Testis (tissue), 3 donors: ENCODE measurements around the gene MEGF10. TPM values are rescaled to one million over a fixed set of nuclear protein-coding genes. Genes with fewer than 3 reads are reported as not detected.

ENCODE experiments used
- DNase-seq: peaks from one replicate; pipeline ENCODE4 v3.0.0-alpha.2; 2019
- H3K27ac ChIP-seq, 2 donors: fragments of 200-600 bp; sonication (generic); one replicate each; pipeline ENCODE4 v1.5.1; 2019
- H3K27me3 ChIP-seq: fragments of 200-600 bp; sonication (generic); one replicate; pipeline ENCODE4 v1.5.1; 2019
- H3K36me3 ChIP-seq: fragments of 200-600 bp; sonication (generic); one replicate; pipeline ENCODE4 v1.5.1; 2017; ENCODE audit warnings: low read depth; ENCODE audit errors: missing control alignments
- H3K4me1 ChIP-seq: fragments of 200-600 bp; sonication (generic); one replicate; pipeline ENCODE4 v1.5.1; 2019
- H3K4me3 ChIP-seq, 2 donors: fragments of 200-600 bp; sonication (generic); one replicate each; pipeline ENCODE4 v1.5.1; 2017 to 2019
- H3K9me3 ChIP-seq: fragments of 200-600 bp; sonication (generic); one replicate; pipeline ENCODE4 v1.5.1; 2017
- CTCF ChIP-seq, 3 experiments: fragments of 450-650 bp in 2 of 3; fragments of 200-600 bp in 1 of 3; sonication (generic) in 1 of 3; IDR thresholded peaks; one replicate each; pipeline ENCODE4 v1.5.1; 2016 to 2019; ENCODE audit warnings: antibody characterized with exemption in 3 of 3, mild to moderate bottlenecking in 2 of 3, moderate library complexity in 1 of 3
- POLR2A ChIP-seq: fragments of 450-650 bp; IDR thresholded peaks from one replicate; pipeline ENCODE4 v1.6.1; 2017; ENCODE audit warnings: antibody characterized with exemption, mild to moderate bottlenecking, moderate library complexity
- WGBS, 2 donors: methylation state at CpG; one replicate each; pipeline ENCODE4 v1.1.5; 2018; 5-methylcytosine and 5-hydroxymethylcytosine counted together
- intact Hi-C: fragments of 100-400 bp; cut with DNase I; formaldehyde crosslinking; loops from one replicate; pipeline ENCODE4 v1.15.1; 2023; ENCODE audit warnings: low total_unique reads
- polyA plus RNA-seq: library from polyadenylated mRNA; stranded (reverse); fragments of 350-450 nt; fragmentation: Illumina TruSeq; extraction: RNeasy Lipid Tissue Mini Kit (QIAGEN cat#74804); gene quantifications from one replicate; pipeline ENCODE4 v1.2.3, GENCODE V29; 2014; ENCODE audit warnings: low read depth, low replicate concordance; ENCODE audit not compliant: insufficient read depth
- total RNA-seq, 2 donors: library from RNA; depleted of rRNA; stranded (reverse); fragments of >200 nt; gene quantifications; one replicate each; pipeline ENCODE4 v1.2.3, GENCODE V29; 2016

MEGF10 gene
- total and polyA plus RNA-seq, 3 donors from 2014 or later = 2.4 to 5.1 (median 4.6) TPM

GRCh38 chr5:127375544-127376091, 85.0 kb downstream of the MEGF10 start:
- intact Hi-C loops = no loop called here
- no peak overlapping the region for H3K27ac ChIP-seq
- no peaks in the 10 kb centered on the region for H3K36me3 ChIP-seq
- H3K27me3 ChIP-seq = no peaks in the 10 kb centered on the region
- H3K9me3 ChIP-seq = no peaks in the 10 kb centered on the region
- TF ChIP-seq POLR2A (no peak), CTCF (IDR thresholded peaks at IDR 0.05) (no peak)
- H3K4me1 ChIP-seq = peaks cover 4% of the 10 kb centered on the region
- no peak for DNase-seq
- H3K4me3 ChIP-seq = no peak overlapping the region
- whole genome bisulfite sequencing, 2 donors = 94 to 100% methylated on average over 1 of the region's 1 CpG

GRCh38 chr5:127377651-127378050, 87.1 kb downstream of the MEGF10 start:
- no peak for TF ChIP-seq CTCF (IDR thresholded peaks at IDR 0.05)
- no peak for TF ChIP-seq POLR2A
- H3K4me1 ChIP-seq = no peaks in the 10 kb centered on the region
- no peak for DNase-seq
- H3K27me3 ChIP-seq = no peaks in the 10 kb centered on the region
- no peak overlapping the region for H3K27ac ChIP-seq
- no peak overlapping the region for H3K4me3 ChIP-seq
- WGBS, 2 donors = 95 to 99% methylated on average over 8 of the region's 8 CpGs
- H3K9me3 ChIP-seq = no peaks in the 10 kb centered on the region
- intact Hi-C loops = no loop called here
- H3K36me3 ChIP-seq = no peaks in the 10 kb centered on the region

- WGBS, 2 donors = 83 to 92% methylated on average over 1 of the region's 1 CpG
- H3K36me3 ChIP-seq = no peaks in the 10 kb centered on the region
- no peaks in the 10 kb centered on the region for H3K9me3 ChIP-seq
- intact Hi-C loops = loop anchor here (10.0 kb wide), 1 partner anchor 369 kb away; no protein-coding TSS in a partner anchor
- no peaks in the 10 kb centered on the region for H3K27me3 ChIP-seq
- DNase-seq = no peak
- no peak overlapping the region for H3K27ac ChIP-seq
- no peak overlapping the region for H3K4me3 ChIP-seq
- no peaks in the 10 kb centered on the region for H3K4me1 ChIP-seq
- no peak for TF ChIP-seq POLR2A
- no peak for TF ChIP-seq CTCF (IDR thresholded peaks at IDR 0.05)
These were observed 95.3 kb downstream of the MEGF10 start for GRCh38 chr5:127385936-127386335.

- no peak for DNase-seq
- TF ChIP-seq CTCF (IDR thresholded peaks at IDR 0.05) = no peak
- TF ChIP-seq POLR2A = no peak
These were observed 96.0 kb downstream of the MEGF10 start for GRCh38 chr5:127386557-127386956.

GRCh38 chr5:127389601-127390000, 99.0 kb downstream of the MEGF10 start:
- TF ChIP-seq CTCF (IDR thresholded peaks at IDR 0.05) (no peak), POLR2A (no peak)
- Histone ChIP-seq H3K36me3 (no peaks in the 10 kb centered on the region), H3K27me3 (no peaks in the 10 kb centered on the region), H3K4me1 (no peaks in the 10 kb centered on the region), H3K4me3 (no peak overlapping the region), H3K9me3 (no peaks in the 10 kb centered on the region), H3K27ac (no peak overlapping the region)
- DNase-seq = no peak
- 76 to 80% methylated on average over 2 of the region's 2 CpGs for WGBS, 2 donors
- intact Hi-C loops = loop anchor here (10.0 kb wide), 1 partner anchor 365 kb away; no protein-coding TSS in a partner anchor

More at GRCh38 chr5:127386557-127386956, 96.0 kb downstream of the MEGF10 start:
- Histone ChIP-seq H3K4me1 (no peaks in the 10 kb centered on the region), H3K9me3 (no peaks in the 10 kb centered on the region), H3K27me3 (no peaks in the 10 kb centered on the region), H3K36me3 (no peaks in the 10 kb centered on the region), H3K27ac (no peak overlapping the region), H3K4me3 (no peak overlapping the region)
- WGBS, 2 donors = 28 to 45% methylated on average over 2 of the region's 2 CpGs
- intact Hi-C loops = loop anchor here (10.0 kb wide), 1 partner anchor 368 kb away; no protein-coding TSS in a partner anchor
